ENCODE results near the gene MVD.

- TF ChIP-seq EZH2 (IDR thresholded peaks at IDR 0.05; ENCODE audit: low read length, unreplicated experiment) (no peak), CTCF (conservative IDR thresholded peaks at IDR 0.05; ENCODE audit: low read depth, low read length) (no peak)
Measured at GRCh38 chr16:88613911-88614817, 48.7 kb downstream of the MVD start.
